GM20000 (cell line): ENCODE measurements around the gene DDI1.
"Not testable (repeated sequence)": the region's sequence is repeated elsewhere in the genome, so short reads cannot be mapped to it uniquely, and the experiment has no call there.

Experiments used
- DNase-seq: peaks from one replicate; pipeline ENCODE4 v3.0.0; 2012; ENCODE audit warnings: low spot score
- CTCF ChIP-seq: IDR thresholded peaks from 2 replicates; pipeline ENCODE4 v1.5.1; 2012; ENCODE audit warnings: mild to moderate bottlenecking, control low read depth; ENCODE audit errors: extremely low read depth, missing control alignments

The DDI1 gene

GRCh38 chr11:104041792-104042191, 5.4 kb downstream of the DDI1 start:
- TF ChIP-seq CTCF = no peak
- DNase-seq = no peak

GRCh38 chr11:104043142-104043541, 6.7 kb downstream of the DDI1 start:
- no peak for DNase-seq
- TF ChIP-seq CTCF = no peak

GRCh38 chr11:104043678-104044239, 7.3 kb downstream of the DDI1 start:
- DNase-seq = no peak
- TF ChIP-seq CTCF = no peak

GRCh38 chr11:104046331-104046730, 9.9 kb downstream of the DDI1 start:
- no peak for DNase-seq
- TF ChIP-seq CTCF = no peak

GRCh38 chr11:104046858-104047257, 10.4 kb downstream of the DDI1 start:
- DNase-seq = not testable (repeated sequence)

GRCh38 chr11:104049116-104049515, 12.7 kb downstream of the DDI1 start:
- no peak for DNase-seq
- TF ChIP-seq CTCF = no peak

GRCh38 chr11:104051778-104052177, 15.3 kb downstream of the DDI1 start:
- DNase-seq = no peak
- TF ChIP-seq CTCF = no peak

- no peak for TF ChIP-seq CTCF
- no peak for DNase-seq
Observed at GRCh38 chr11:104053743-104054478, 17.5 kb downstream of the DDI1 start.
